Lung (tissue), 12 donors: ENCODE measurements around the gene RCAN3. TPM values are rescaled to one million over a fixed set of nuclear protein-coding genes. Genes with fewer than 3 reads are reported as not detected.
A peak's percentile ranks its signal among the peaks of the same experiment; 100 is the strongest.
"Not testable (repeated sequence)": the region's sequence is repeated elsewhere in the genome, so short reads cannot be mapped to it uniquely, and the experiment has no call there.

Experiments
- ATAC-seq: fragments of 200-7000 bp; cut with Tn5 transposase; one replicate; pipeline ENCODE4 v1.9.1; 2020; ENCODE audit warnings: moderate number of reproducible peaks; ENCODE audit not compliant: insufficient read depth, low FRiP score
- DNase-seq, 3 donors: peaks; one replicate each; pipeline ENCODE4 v3.0.0-alpha.2; 2013 to 2017
- H3K27ac ChIP-seq, 2 donors: one replicate each; pipeline ENCODE4 v1.5.1; 2013; ENCODE audit warnings: mild to moderate bottlenecking in 2 of 2, moderate library complexity in 2 of 2, control low read depth in 1 of 2, inconsistent platforms in 1 of 2, low read depth in 1 of 2, low read length in 1 of 2
- H3K27me3 ChIP-seq, 3 donors: one replicate each; pipeline ENCODE4 v1.5.1; 2013; ENCODE audit warnings: low read length in 2 of 3; ENCODE audit not compliant: control insufficient read depth in 3 of 3, insufficient read depth in 3 of 3
- H3K36me3 ChIP-seq, 4 donors: one replicate each; pipeline ENCODE4 v1.5.1; 2013; ENCODE audit warnings: low read length in 4 of 4, mild to moderate bottlenecking in 1 of 4, moderate library complexity in 1 of 4; ENCODE audit not compliant: control insufficient read depth in 4 of 4, insufficient read depth in 4 of 4
- H3K4me1 ChIP-seq, 5 donors: one replicate each; pipeline ENCODE4 v1.5.1; 2013; ENCODE audit warnings: low read length in 5 of 5, mild to moderate bottlenecking in 2 of 5, moderate library complexity in 1 of 5; ENCODE audit not compliant: control insufficient read depth in 5 of 5, insufficient read depth in 5 of 5
- H3K4me3 ChIP-seq: one replicate; pipeline ENCODE4 v1.5.1; 2013; ENCODE audit warnings: mild to moderate bottlenecking, control low read depth, moderate library complexity
- H3K9ac ChIP-seq, 2 donors: one replicate each; pipeline ENCODE4 v1.5.1; 2013; ENCODE audit warnings: low read length in 2 of 2, control low read depth in 1 of 2; ENCODE audit not compliant: insufficient read depth in 1 of 2
- H3K9me3 ChIP-seq, 4 donors: one replicate each; pipeline ENCODE4 v1.5.1; 2013; ENCODE audit warnings: low read length in 3 of 4, mild to moderate bottlenecking in 1 of 4, moderate library complexity in 1 of 4; ENCODE audit not compliant: control insufficient read depth in 4 of 4, insufficient read depth in 3 of 4
- WGBS, 2 donors: extraction: QIAGEN DNeasy Blood & Tissue Kit; methylation state at CpG; one replicate each; pipeline ENCODE4 v1.1.7; 2013; 5-methylcytosine and 5-hydroxymethylcytosine counted together
- polyA plus RNA-seq, 2 donors: library from polyadenylated mRNA; stranded (reverse); fragments of 200-250 nt; gene quantifications; one replicate each; pipeline ENCODE4 v1.2.1, GENCODE V29; 2013
- total RNA-seq, 2 donors: library from RNA; depleted of rRNA in 1 of 2; stranded (reverse); fragments of >200 nt in 1 of 2; gene quantifications; one replicate each; pipeline ENCODE4 v1.2.1, GENCODE V29; 2014 to 2021
- TF ChIP-seq, protein P1 (sequence below): IDR thresholded peaks from 2 replicates; pipeline ENCODE4 v1.5.1; 2012; ENCODE audit warnings: mild to moderate bottlenecking; ENCODE audit errors: control extremely low read depth, extremely low read depth
- donor health status: control.
- donor health status: control.
- donor health status: Bipolar disorder and iron deficiency.
- donor health status: healthy.
- donor health status: DM: yes; HTN: yes; CAD: no.

Gene RCAN3
- total and polyA plus RNA-seq, 4 donors: 5.2 to 21.4 (median 12.8) TPM

DNA sequence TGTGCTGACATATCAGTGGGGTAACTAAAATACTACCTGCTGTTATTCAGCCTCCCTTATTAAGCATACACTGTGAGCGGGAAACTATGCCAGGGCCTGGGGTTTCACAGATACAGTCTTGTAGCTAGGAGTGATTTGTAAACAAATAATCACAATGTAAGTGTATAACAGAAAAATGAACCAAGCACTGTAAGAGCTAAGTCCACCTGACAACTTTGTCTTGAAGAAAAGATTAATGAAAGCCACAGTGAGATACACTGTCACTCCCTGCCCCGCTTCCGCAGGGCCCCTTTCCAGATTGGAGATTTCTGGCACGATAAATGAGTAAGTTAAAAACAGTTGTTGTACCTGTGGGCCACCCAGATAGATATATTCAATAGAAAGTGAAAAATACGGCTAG, 4.8 kb downstream of the RCAN3 start:
- H3K27ac ChIP-seq: no peak overlapping the region
- H3K9me3 ChIP-seq: no peaks in the 10 kb centered on the region
- DNase-seq: peak in 1 of 3 donors; percentile 6
- no peaks in the 10 kb centered on the region for H3K36me3 ChIP-seq
- WGBS, 2 donors: 92 to 96% methylated on average over 5 of the region's 5 CpGs
- no peak overlapping the region for H3K9ac ChIP-seq
- peaks cover 0 to 25% (median 7%) of the 10 kb centered on the region in 3 donors for H3K27me3 ChIP-seq
- TF ChIP-seq, protein P1, sequence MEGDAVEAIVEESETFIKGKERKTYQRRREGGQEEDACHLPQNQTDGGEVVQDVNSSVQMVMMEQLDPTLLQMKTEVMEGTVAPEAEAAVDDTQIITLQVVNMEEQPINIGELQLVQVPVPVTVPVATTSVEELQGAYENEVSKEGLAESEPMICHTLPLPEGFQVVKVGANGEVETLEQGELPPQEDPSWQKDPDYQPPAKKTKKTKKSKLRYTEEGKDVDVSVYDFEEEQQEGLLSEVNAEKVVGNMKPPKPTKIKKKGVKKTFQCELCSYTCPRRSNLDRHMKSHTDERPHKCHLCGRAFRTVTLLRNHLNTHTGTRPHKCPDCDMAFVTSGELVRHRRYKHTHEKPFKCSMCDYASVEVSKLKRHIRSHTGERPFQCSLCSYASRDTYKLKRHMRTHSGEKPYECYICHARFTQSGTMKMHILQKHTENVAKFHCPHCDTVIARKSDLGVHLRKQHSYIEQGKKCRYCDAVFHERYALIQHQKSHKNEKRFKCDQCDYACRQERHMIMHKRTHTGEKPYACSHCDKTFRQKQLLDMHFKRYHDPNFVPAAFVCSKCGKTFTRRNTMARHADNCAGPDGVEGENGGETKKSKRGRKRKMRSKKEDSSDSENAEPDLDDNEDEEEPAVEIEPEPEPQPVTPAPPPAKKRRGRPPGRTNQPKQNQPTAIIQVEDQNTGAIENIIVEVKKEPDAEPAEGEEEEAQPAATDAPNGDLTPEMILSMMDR: no peak
- no peaks in the 10 kb centered on the region for H3K4me1 ChIP-seq
- no peak overlapping the region for H3K4me3 ChIP-seq
- ATAC-seq: no peak

GRCh38 chr1:24508911-24509310, 6.3 kb downstream of the RCAN3 start:
- no peaks in the 10 kb centered on the region for H3K9me3 ChIP-seq
- H3K4me3 ChIP-seq: no peak overlapping the region
- no peak overlapping the region for H3K9ac ChIP-seq
- H3K4me1 ChIP-seq: no peaks in the 10 kb centered on the region
- WGBS, 2 donors: 95% methylated on average over 5 of the region's 5 CpGs
- DNase-seq: no peak
- peaks cover 0 to 20% (median 7%) of the 10 kb centered on the region in 3 donors for H3K27me3 ChIP-seq
- no peak overlapping the region for H3K27ac ChIP-seq
- H3K36me3 ChIP-seq: no peaks in the 10 kb centered on the region
- no peak for ATAC-seq
- TF ChIP-seq, protein P1: no peak

DNA sequence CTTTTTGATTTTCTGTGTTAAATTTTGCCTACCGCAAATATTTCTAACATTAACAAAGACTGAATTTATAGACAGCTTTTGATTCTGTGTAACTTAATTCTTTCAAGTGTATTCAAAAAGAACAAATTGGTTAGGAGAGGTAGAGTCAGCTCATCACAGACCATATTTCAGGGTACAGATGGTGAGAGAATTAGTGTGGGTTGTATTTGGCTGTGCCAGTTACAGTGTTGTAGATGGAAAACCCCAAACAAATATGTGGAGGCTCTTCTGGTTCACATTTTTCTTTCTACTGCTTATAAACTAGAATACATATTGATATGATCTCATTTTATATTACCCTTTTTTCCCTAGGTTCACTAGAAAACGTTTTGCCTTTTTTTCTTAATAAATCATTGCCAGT, 11.1 kb downstream of the RCAN3 start:
- Histone ChIP-seq H3K4me1 (no peaks in the 10 kb centered on the region), H3K27me3 (no peaks in the 10 kb centered on the region), H3K36me3 (no peaks in the 10 kb centered on the region), H3K9me3 (no peaks in the 10 kb centered on the region), H3K9ac (no peak overlapping the region), H3K4me3 (no peak overlapping the region), H3K27ac (no peak overlapping the region)
- no peak for ATAC-seq
- DNase-seq: no peak
- WGBS, 2 donors: 71 to 75% methylated on average over 2 of the region's 2 CpGs
- TF ChIP-seq, protein P1: no peak

DNA sequence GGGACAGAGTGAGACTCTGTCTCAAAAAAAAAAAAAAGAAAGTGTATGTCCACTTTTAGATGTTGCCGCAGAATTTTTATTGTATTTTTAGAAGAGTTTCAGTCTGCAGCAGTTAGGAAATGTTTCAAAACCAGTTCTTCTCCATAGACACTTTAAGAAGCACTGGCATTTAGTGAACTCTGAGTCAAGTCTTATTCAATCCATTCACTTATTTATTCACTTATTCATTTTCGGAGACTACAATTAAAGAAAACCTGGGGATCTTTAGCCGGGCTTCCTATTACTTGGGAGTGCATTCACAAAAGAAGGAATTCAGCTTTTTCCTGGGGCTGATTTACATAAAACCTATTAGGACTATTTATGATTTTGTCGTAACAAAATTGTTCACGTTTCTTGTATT, 12.3 kb downstream of the RCAN3 start:
- Histone ChIP-seq H3K4me1 (no peaks in the 10 kb centered on the region), H3K36me3 (no peaks in the 10 kb centered on the region), H3K9ac (no peak overlapping the region), H3K4me3 (no peak overlapping the region), H3K9me3 (no peaks in the 10 kb centered on the region), H3K27me3 (no peaks in the 10 kb centered on the region), H3K27ac (no peak overlapping the region)
- 93% methylated on average over 5 of the region's 5 CpGs for WGBS, 2 donors
- ATAC-seq (no peak), DNase-seq (no peak)
- TF ChIP-seq, protein P1: no peak

DNA sequence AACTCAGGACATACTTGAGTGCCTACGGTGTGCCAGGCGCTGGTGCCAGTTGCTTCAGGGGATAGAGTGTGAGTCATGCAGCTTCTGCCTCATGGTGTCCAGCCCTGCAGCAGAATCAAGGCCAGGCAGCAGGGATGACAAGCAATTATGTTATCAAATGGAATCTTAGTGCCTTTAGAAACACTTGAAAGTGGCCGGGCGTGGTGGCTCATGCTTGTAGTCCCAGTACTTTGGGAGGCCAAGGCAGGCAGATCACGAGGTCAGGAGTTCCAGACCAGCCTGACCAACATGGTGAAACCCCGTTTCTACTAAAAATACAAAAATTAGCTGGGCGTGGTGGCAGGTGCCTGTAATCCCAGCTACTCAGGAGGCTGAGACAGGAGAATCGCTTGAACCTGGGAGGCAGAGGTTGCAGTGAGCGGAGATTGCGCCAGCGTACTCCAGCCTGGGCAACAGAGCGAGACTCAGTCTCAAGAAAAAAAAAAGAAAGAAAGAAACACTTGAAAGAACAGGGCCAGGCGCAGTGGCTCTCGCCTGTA, 13.1 kb downstream of the RCAN3 start:
- ATAC-seq, H3K9ac ChIP-seq, H3K9me3 ChIP-seq, H3K27ac ChIP-seq, H3K4me3 ChIP-seq, H3K4me1 ChIP-seq, DNase-seq, H3K27me3 ChIP-seq, H3K36me3 ChIP-seq: not testable (repeated sequence)
- 90 to 97% methylated on average over 14 of the region's 14 CpGs for WGBS, 2 donors
